HG03135 (cell line): Measurements from ENCODE around the gene TOMM70.
"Not testable (repeated sequence)": the region's sequence is repeated elsewhere in the genome, so short reads cannot be mapped to it uniquely, and the experiment has no call there.

ENCODE experiments used
- ATAC-seq: cut with Tn5 transposase; IDR thresholded peaks from one replicate; pipeline ENCODE4 v1.9.1; 2021; ENCODE audit warnings: mild to moderate bottlenecking, moderate library complexity; ENCODE audit not compliant: unreplicated experiment

Gene TOMM70

GRCh38 chr3:100329800-100330489 lies 70.9 kb downstream of the TOMM70 start:
- ATAC-seq, result no peak

GRCh38 chr3:100327377-100327776 lies 73.5 kb downstream of the TOMM70 start:
- ATAC-seq, result not testable (repeated sequence)

- no peak for ATAC-seq
These were observed 75.1 kb downstream of the TOMM70 start for GRCh38 chr3:100325827-100326226.

- no peak for ATAC-seq
These were observed 76.8 kb downstream of the TOMM70 start for GRCh38 chr3:100324044-100324443.

GRCh38 chr3:100319951-100320350 lies 80.9 kb downstream of the TOMM70 start:
- ATAC-seq, result no peak

GRCh38 chr3:100317912-100318311 lies 83.0 kb downstream of the TOMM70 start:
- ATAC-seq, result peak; percentile 65

- ATAC-seq, result peak; percentile 66
These were observed 84.2 kb downstream of the TOMM70 start for GRCh38 chr3:100316641-100317069.
